ENCODE results near the gene ENTPD6.

GRCh38 chr20:25212242-25212641 lies 16.7 kb downstream of the ENTPD6 start:
- TF ChIP-seq POLR2A (IDR thresholded peaks at IDR 0.05; ENCODE audit: low read depth, low read length) (no peak), POLR2AphosphoS5 (IDR thresholded peaks at IDR 0.05; ENCODE audit: low read depth, low read length) (no peak)
